WI38 (cell line): Measurements from ENCODE around the gene YIPF1.
"Not testable (repeated sequence)": the region's sequence is repeated elsewhere in the genome, so short reads cannot be mapped to it uniquely, and the experiment has no call there.

Experiments used
- H3K4me3 ChIP-seq: 2 replicates; pipeline ENCODE4 v1.5.1; 2011; ENCODE audit warnings: low read depth, mild to moderate bottlenecking, control low read depth, low read length
- CTCF ChIP-seq: IDR thresholded peaks from 2 replicates; pipeline ENCODE4 v1.5.1; 2012; ENCODE audit warnings: low read depth, mild to moderate bottlenecking, control low read depth, low read length

Gene YIPF1

GRCh38 chr1:53878492-53879105, 11.0 kb downstream of the YIPF1 start:
- TF ChIP-seq CTCF = peak; percentile 31; the same call in 1 of the 2 replicates
- no peak overlapping the region for H3K4me3 ChIP-seq

GRCh38 chr1:53875150-53875549, 14.4 kb downstream of the YIPF1 start:
- H3K4me3 ChIP-seq = not testable (repeated sequence)

- no peak overlapping the region for H3K4me3 ChIP-seq
- no peak for TF ChIP-seq CTCF
Measured at GRCh38 chr1:53871773-53872484, 17.7 kb downstream of the YIPF1 start.

GRCh38 chr1:53871221-53871620, 18.4 kb downstream of the YIPF1 start:
- no peak overlapping the region for H3K4me3 ChIP-seq
- TF ChIP-seq CTCF = no peak

- TF ChIP-seq CTCF = no peak
- H3K4me3 ChIP-seq = no peak overlapping the region
Measured at GRCh38 chr1:53869454-53870117, 20.0 kb downstream of the YIPF1 start.

GRCh38 chr1:53868565-53868964, 21.0 kb downstream of the YIPF1 start:
- no peak for TF ChIP-seq CTCF
- no peak overlapping the region for H3K4me3 ChIP-seq

GRCh38 chr1:53862507-53862906, 27.1 kb downstream of the YIPF1 start:
- TF ChIP-seq CTCF = no peak
- H3K4me3 ChIP-seq = no peak overlapping the region
